Fibroblast of pulmonary artery (primary cell): ENCODE measurements around the gene CDK2AP2.
"Not testable (repeated sequence)": the region's sequence is repeated elsewhere in the genome, so short reads cannot be mapped to it uniquely, and the experiment has no call there.

Source experiments
- DNase-seq: peaks from one replicate; pipeline ENCODE4 v3.0.0-alpha.2; 2010; ENCODE audit warnings: low read depth
- H3K4me3 ChIP-seq: replicated peaks from 2 replicates; pipeline ENCODE4 v1.5.1; 2011; ENCODE audit warnings: low read depth, mild to moderate bottlenecking, control low read depth, low read length, moderate library complexity
- TF ChIP-seq, protein P1 (sequence below): IDR thresholded peaks from 2 replicates; pipeline ENCODE4 v1.5.1; 2011; ENCODE audit warnings: mild to moderate bottlenecking, control low read depth, low read length, inconsistent platforms; ENCODE audit errors: missing control alignments

Gene CDK2AP2

DNA sequence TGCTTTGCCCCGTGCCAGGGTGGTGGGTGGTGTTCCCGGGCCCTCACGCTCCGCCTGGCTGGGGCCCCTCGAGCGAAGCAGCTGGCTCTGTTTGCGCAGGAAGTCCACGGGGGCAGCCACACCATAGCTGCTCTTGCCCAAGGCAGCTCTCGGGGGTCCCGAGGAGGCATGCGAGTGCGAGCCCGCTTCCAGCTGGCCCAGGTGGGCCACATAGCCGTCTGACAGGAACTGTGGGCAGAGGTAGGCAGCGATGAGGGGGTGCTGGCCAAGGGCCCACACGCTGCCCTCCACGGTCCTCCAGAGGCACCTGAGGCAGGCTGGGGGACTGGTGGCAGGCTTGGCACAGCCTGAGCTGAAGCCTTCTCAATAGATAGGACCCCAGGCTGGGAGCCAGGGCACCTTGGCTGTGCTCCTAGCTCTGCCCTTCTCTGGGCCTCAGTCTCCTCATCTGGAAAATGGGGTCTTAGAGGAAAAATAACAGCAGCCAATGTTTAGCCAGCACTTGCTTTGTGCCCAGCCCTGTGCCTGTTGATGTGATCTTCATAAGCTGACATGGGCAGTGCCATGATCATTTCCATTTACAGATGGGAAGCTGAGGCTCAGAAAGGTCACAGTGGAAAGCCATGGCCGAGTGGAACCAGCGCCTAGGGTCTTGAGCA is 15.8 kb downstream of the CDK2AP2 start:
- no peak overlapping the region for H3K4me3 ChIP-seq
- DNase-seq: no peak
- TF ChIP-seq, protein P1, sequence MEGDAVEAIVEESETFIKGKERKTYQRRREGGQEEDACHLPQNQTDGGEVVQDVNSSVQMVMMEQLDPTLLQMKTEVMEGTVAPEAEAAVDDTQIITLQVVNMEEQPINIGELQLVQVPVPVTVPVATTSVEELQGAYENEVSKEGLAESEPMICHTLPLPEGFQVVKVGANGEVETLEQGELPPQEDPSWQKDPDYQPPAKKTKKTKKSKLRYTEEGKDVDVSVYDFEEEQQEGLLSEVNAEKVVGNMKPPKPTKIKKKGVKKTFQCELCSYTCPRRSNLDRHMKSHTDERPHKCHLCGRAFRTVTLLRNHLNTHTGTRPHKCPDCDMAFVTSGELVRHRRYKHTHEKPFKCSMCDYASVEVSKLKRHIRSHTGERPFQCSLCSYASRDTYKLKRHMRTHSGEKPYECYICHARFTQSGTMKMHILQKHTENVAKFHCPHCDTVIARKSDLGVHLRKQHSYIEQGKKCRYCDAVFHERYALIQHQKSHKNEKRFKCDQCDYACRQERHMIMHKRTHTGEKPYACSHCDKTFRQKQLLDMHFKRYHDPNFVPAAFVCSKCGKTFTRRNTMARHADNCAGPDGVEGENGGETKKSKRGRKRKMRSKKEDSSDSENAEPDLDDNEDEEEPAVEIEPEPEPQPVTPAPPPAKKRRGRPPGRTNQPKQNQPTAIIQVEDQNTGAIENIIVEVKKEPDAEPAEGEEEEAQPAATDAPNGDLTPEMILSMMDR: no peak

DNA sequence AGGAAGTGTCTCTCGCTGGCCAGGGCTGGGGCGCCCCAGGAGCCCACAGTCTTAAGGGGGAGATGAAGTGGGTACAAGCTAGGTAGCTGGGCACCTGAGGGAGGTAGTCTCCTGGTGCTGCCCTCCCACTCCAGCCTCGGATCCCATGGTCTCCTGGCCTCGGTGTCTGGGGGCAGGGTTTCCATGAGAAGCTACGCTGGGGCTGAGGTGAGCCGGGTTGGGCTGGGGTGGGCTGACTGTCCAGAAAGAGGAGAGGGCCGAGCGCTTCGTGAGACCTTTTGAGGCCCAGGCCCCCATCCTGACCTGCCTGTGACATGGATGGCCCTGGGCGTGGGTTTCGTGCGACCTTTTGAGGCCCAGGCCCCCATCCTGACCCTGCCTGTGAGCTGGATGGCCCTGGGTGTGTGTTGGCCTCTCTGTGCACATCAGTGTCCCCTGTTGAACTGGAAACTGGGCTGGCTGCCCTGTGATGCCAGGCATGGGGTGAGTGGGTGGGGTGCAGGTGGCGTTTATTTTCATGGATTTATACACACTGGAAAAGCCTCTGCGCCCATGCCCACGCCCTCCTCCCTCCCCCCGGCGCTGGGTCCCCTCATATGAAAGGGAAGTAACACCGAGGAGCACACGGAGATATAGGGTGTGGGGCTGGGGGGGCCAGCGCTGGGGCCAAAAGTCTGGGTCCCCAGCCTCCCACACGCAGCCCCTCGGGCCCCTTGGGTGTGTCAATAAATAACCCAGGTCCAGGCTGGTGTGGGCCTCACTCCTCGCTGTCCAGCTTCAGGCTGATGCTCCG is 16.5 kb downstream of the CDK2AP2 start:
- no peak overlapping the region for H3K4me3 ChIP-seq
- DNase-seq: no peak
- TF ChIP-seq, protein P1: no peak

DNA sequence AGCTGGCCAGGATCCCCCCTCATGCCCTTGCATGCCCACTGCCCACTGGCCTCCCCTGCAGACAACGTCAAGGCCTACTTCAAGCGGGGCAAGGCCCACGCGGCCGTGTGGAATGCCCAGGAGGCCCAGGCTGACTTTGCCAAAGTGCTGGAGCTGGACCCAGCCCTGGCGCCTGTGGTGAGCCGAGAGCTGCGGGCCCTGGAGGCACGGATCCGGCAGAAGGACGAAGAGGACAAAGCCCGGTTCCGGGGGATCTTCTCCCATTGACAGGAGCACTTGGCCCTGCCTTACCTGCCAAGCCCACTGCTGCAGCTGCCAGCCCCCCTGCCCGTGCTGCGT is 17.3 kb downstream of the CDK2AP2 start:
- no peak for DNase-seq
- no peak overlapping the region for H3K4me3 ChIP-seq
- TF ChIP-seq, protein P1: no peak

DNA sequence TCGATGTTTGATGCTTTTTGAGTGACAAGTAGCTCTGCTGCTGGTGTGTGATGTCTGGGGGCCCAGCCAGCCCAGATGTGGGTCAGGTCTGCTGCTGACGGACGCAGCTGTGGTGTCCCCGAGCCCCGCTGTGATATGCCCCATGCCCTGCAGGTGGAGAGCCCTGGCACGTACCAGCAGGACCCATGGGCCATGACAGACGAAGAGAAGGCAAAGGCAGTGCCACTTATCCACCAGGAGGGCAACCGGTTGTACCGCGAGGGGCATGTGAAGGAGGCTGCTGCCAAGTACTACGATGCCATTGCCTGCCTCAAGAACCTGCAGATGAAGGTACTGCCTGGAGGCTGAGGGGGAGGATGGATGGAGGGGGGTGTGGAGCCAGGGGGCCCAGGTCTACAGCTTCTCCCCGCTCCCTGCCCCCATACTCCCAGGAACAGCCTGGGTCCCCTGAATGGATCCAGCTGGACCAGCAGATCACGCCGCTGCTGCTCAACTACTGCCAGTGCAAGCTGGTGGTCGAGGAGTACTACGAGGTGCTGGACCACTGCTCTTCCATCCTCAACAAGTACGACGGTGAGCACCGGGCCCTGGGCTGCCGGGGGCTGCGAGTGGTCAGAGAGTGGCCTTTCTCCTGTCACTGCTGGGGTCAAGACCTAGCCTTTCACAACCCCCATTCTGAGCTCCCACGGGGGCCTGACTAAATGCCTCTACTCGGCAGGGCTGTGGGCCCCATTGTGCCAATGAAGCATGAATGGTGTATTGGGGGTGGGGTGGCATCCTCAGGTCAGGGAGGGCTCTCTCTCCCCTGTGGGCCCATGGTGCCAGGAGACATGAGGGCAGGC is 17.9 kb downstream of the CDK2AP2 start:
- H3K4me3 ChIP-seq: no peak overlapping the region
- no peak for DNase-seq
- TF ChIP-seq, protein P1: no peak

DNA sequence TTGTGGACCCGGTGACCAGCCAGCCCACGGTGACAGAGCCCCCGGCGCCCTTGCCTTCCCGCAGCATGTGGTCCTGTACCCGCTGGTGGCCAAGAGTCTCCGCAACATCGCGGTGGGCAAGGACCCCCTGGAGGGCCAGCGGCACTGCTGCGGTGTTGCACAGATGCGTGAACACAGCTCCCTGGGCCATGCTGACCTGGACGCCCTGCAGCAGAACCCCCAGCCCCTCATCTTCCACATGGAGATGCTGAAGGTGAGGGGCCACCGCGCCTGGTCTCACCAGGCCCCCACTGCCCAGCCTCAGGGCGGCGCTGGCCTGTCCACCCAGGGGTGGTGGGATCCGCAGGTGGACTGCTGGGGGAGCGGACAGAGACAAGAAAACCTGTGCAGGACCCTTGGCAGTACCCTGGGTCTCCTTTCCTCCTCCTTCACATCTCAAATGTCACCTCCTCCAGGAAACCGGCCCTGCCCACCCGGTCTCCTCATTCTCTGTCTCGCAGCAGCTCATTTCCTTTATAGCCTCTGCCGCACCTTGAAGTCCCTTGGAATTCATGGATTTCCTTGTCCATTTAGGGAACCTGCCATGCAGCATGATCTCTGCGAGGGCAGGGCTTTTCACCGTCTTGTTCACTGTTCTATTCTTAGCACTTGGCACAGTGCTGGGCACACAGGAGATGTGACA is 18.6 kb downstream of the CDK2AP2 start:
- no peak overlapping the region for H3K4me3 ChIP-seq
- TF ChIP-seq, protein P1: no peak
- no peak for DNase-seq

DNA sequence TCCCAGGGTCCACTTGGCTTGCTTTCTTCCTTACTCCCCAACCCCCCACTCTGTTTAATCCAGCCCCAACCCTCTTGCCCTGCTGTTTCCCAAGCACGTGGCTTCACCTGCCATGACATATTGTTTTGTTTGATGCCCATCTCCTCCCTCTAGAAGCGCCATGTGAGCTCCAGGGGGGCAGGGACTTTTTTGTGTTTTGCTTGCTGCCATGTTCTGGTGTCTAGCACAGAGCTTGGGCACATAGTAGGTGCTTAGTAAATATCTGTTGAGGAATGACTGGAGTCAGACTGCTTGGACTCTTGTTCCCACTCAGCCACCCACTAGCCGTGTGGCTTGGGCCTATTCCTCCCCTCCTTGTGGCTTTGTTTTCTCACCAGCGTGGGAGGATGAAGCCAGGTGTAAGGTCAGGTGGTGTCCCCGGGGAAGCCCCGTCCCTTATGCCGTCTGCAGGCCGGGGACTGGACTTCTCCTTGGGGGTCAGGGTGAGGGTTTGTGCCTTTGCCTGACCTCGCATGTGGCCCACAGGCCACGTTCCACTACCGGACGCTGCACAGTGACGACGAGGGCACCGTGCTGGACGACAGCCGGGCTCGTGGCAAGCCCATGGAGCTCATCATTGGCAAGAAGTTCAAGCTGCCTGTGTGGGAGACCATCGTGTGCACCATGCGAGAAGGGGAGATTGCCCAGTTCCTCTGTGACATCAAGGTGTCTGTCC is 21.3 kb downstream of the CDK2AP2 start:
- TF ChIP-seq, protein P1: no peak
- no peak overlapping the region for H3K4me3 ChIP-seq
- no peak for DNase-seq

DNA sequence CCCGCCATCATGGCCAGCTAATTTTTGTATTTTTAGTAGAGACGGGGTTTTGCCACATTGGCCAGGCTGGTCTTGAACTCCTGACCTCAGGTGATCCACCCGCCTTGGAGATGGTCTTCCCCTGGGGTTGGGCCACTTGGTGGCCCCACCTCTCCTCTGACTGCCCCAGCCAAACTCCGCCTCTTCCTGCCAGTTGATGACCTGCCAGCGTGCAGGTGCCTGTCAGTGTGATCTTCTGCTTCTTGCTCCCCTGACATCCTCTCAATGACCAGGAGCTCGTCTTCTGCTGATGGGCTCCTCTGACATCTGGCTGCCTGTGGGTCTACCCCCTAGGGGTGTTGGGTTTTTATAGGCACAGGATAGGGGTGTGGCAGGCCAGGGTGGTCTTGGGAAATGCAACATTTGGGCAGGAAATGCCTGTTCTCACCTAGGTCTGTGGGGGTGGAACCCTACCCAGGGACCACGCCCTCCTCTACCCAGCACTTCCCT is 22.0 kb downstream of the CDK2AP2 start:
- not testable (repeated sequence) for DNase-seq, H3K4me3 ChIP-seq
